HEK293 (cell line): ENCODE data around the gene PLEKHG3.

ENCODE experiments used
- CTCF ChIA-PET: fragments of 350-600 bp; formaldehyde crosslinking; extraction: SDS; loops from one replicate; lab custom pipeline; 2021; ENCODE audit warnings: antibody characterized with exemption; lab: Yijun Ruan, JAX
- POLR2A ChIA-PET: fragments of 300-600 bp; formaldehyde crosslinking; extraction: SDS; loops from one replicate; lab custom pipeline; 2020; ENCODE audit warnings: antibody characterized with exemption, inconsistent platforms; lab: Yijun Ruan, JAX
- H3K27ac ChIP-seq: fragments of 200-500 bp; sonication (Bioruptor generic); 2 replicates; pipeline ENCODE4 v1.5.1; 2014; ENCODE audit warnings: low read depth, low read length, control low read depth, inconsistent platforms; ENCODE audit errors: extremely low read depth
- H3K36me3 ChIP-seq, 2 experiments: fragments of 200-500 bp in 1 of 2; sonication (Bioruptor generic) in 1 of 2; 1 replicate in 1 of 2; 2 replicates in 1 of 2; pipeline ENCODE4 v1.5.1; 2014 to 2017; ENCODE audit warnings: inconsistent platforms in 2 of 2, low read length in 2 of 2; ENCODE audit not compliant: control insufficient read depth in 2 of 2, insufficient read depth in 1 of 2
- H3K4me1 ChIP-seq: fragments of 200-500 bp; sonication (Bioruptor generic); 2 replicates; pipeline ENCODE4 v1.5.1; 2014; ENCODE audit warnings: mild to moderate bottlenecking, low read length, inconsistent platforms; ENCODE audit not compliant: control insufficient read depth, insufficient read depth
- H3K4me3 ChIP-seq: 2 replicates; pipeline ENCODE4 v1.5.1; 2011; ENCODE audit warnings: low read depth, mild to moderate bottlenecking, control low read depth, low read length, moderate library complexity
- H3K9me3 ChIP-seq: fragments of 200-500 bp; sonication (Bioruptor generic); 2 replicates; pipeline ENCODE4 v1.5.1; 2014; ENCODE audit warnings: low read depth, low read length, inconsistent platforms; ENCODE audit not compliant: control insufficient read depth, insufficient read depth
- IKZF3 ChIP-seq: fragments of 450-650 bp; IDR thresholded peaks from 2 replicates; pipeline ENCODE4 v1.5.0; 2018; ENCODE audit warnings: missing biosample characterization, mild to moderate bottlenecking, missing genetic modification characterization, moderate library complexity
- KLF7 ChIP-seq: fragments of 450-650 bp; formaldehyde crosslinking; IDR thresholded peaks from 2 replicates; pipeline ENCODE4 v1.5.1; 2016; ENCODE audit warnings: missing biosample characterization, missing genetic modification characterization, borderline replicate concordance
- SALL2 ChIP-seq: fragments of 450-650 bp; formaldehyde crosslinking; IDR thresholded peaks from 2 replicates; pipeline ENCODE4 v1.5.0; 2017; ENCODE audit warnings: missing biosample characterization, mild to moderate bottlenecking, missing genetic modification characterization, borderline replicate concordance
- SP7 ChIP-seq: fragments of 450-650 bp; formaldehyde crosslinking; IDR thresholded peaks from 2 replicates; pipeline ENCODE4 v1.5.1; 2016; ENCODE audit warnings: missing biosample characterization, missing genetic modification characterization
- TRIM28 ChIP-seq: IDR thresholded peaks from 2 replicates; pipeline ENCODE4 v1.6.1; 2011; ENCODE audit warnings: low read length, control low read depth, borderline replicate concordance
- ZBTB10 ChIP-seq: fragments of 450-650 bp; formaldehyde crosslinking; IDR thresholded peaks from 2 replicates; pipeline ENCODE4 v1.5.1; 2016; ENCODE audit warnings: missing biosample characterization, missing genetic modification characterization
- ZBTB17 ChIP-seq: fragments of 450-650 bp; formaldehyde crosslinking; IDR thresholded peaks from 2 replicates; pipeline ENCODE4 v1.5.1; 2016; ENCODE audit warnings: missing biosample characterization, missing genetic modification characterization
- ZFP37 ChIP-seq: fragments of 450-650 bp; formaldehyde crosslinking; IDR thresholded peaks from 2 replicates; pipeline ENCODE4 v1.5.1; 2016; ENCODE audit warnings: missing biosample characterization, missing genetic modification characterization
- ZNF132 ChIP-seq: fragments of 450-650 bp; formaldehyde crosslinking; IDR thresholded peaks from 2 replicates; pipeline ENCODE4 v1.5.1; 2017; ENCODE audit warnings: missing biosample characterization, missing genetic modification characterization, borderline replicate concordance
- ZNF202 ChIP-seq: fragments of 450-650 bp; formaldehyde crosslinking; IDR thresholded peaks from 2 replicates; pipeline ENCODE4 v1.5.1; 2016; ENCODE audit warnings: missing biosample characterization, missing genetic modification characterization, borderline replicate concordance
- ZNF24 ChIP-seq: fragments of 450-650 bp; formaldehyde crosslinking; IDR thresholded peaks from 2 replicates; pipeline ENCODE4 v1.5.1; 2016; ENCODE audit warnings: missing biosample characterization, missing genetic modification characterization
- ZNF350 ChIP-seq: fragments of 450-650 bp; formaldehyde crosslinking; IDR thresholded peaks from 2 replicates; pipeline ENCODE4 v1.5.0; 2017; ENCODE audit warnings: missing biosample characterization, mild to moderate bottlenecking, missing genetic modification characterization
- ZNF423 ChIP-seq: fragments of 450-650 bp; formaldehyde crosslinking; IDR thresholded peaks from 2 replicates; pipeline ENCODE4 v1.5.1; 2016; ENCODE audit warnings: missing biosample characterization, missing genetic modification characterization
- ZNF514 ChIP-seq: fragments of 450-650 bp; formaldehyde crosslinking; IDR thresholded peaks from 2 replicates; pipeline ENCODE4 v1.5.1; 2016; ENCODE audit warnings: missing biosample characterization, missing genetic modification characterization
- ZNF521 ChIP-seq: fragments of 450-650 bp; formaldehyde crosslinking; IDR thresholded peaks from 2 replicates; pipeline ENCODE4 v1.5.1; 2017; ENCODE audit warnings: missing biosample characterization, mild to moderate bottlenecking, missing genetic modification characterization
- ZNF548 ChIP-seq: fragments of 450-650 bp; formaldehyde crosslinking; IDR thresholded peaks from 2 replicates; pipeline ENCODE4 v1.5.1; 2016; ENCODE audit warnings: missing biosample characterization, missing genetic modification characterization
- ZNF580 ChIP-seq: fragments of 450-650 bp; formaldehyde crosslinking; IDR thresholded peaks from 2 replicates; pipeline ENCODE4 v1.5.1; 2016; ENCODE audit warnings: missing biosample characterization, missing genetic modification characterization
- ZNF596 ChIP-seq: fragments of 450-650 bp; IDR thresholded peaks from 2 replicates; pipeline ENCODE4 v1.5.0; 2018; ENCODE audit warnings: missing biosample characterization, mild to moderate bottlenecking, missing genetic modification characterization, moderate library complexity
- ZNF76 ChIP-seq: fragments of 450-650 bp; formaldehyde crosslinking; IDR thresholded peaks from 2 replicates; pipeline ENCODE4; 2016; ENCODE audit warnings: low read depth, missing biosample characterization, missing genetic modification characterization, borderline replicate concordance
- ZNF830 ChIP-seq: fragments of 450-650 bp; IDR thresholded peaks from 2 replicates; pipeline ENCODE4 v1.5.0; 2018; ENCODE audit warnings: missing biosample characterization, missing genetic modification characterization, low read depth, mild to moderate bottlenecking, moderate library complexity
- TF ChIP-seq, protein P1 (sequence below): fragments of 450-650 bp; formaldehyde crosslinking; IDR thresholded peaks from 2 replicates; pipeline ENCODE4 v1.5.1; 2016; ENCODE audit warnings: missing biosample characterization, missing genetic modification characterization
- TF ChIP-seq, protein P2 (sequence below): fragments of 450-650 bp; formaldehyde crosslinking; IDR thresholded peaks from 2 replicates; pipeline ENCODE4 v1.5.1; 2016; ENCODE audit warnings: missing biosample characterization, missing genetic modification characterization
- TF ChIP-seq, protein P3 (sequence below): fragments of 450-650 bp; formaldehyde crosslinking; conservative IDR thresholded peaks from 2 replicates; pipeline ENCODE4 v1.5.1; 2016; ENCODE audit warnings: low read depth, missing biosample characterization, missing genetic modification characterization
- TF ChIP-seq, protein P4 (sequence below): fragments of 450-650 bp; formaldehyde crosslinking; IDR thresholded peaks from 2 replicates; pipeline ENCODE4 v1.5.1; 2017; ENCODE audit warnings: missing biosample characterization, mild to moderate bottlenecking, missing genetic modification characterization, moderate library complexity

PLEKHG3 gene

DNA sequence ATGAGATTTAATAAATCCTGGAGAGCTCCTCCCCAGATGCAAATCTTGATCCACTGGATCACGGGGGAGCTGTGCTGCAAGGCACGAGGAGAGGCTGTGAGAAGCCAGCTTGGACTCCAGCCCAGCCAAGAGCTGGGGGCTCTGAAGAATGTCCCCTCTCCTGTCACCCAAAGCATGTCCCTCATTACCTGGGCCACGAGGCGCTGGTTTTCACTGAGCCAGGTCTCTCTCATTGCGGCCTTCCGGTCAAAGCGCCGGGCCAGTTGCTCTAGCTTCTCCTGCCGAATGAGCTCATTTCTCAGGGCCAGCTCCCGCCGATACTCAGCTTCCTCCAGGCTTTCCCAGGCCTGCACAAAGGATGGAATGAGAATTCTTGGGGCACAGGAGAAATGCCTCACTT is 92.1 kb downstream of the PLEKHG3 start:
- no peak for TF ChIP-seq ZNF830
- TF ChIP-seq TRIM28 = no peak
- no peak for TF ChIP-seq ZNF521 (tag by site-specific recombination)
- TF ChIP-seq ZFP37 (tag by site-specific recombination) = no peak
- TF ChIP-seq ZNF132 (tag by site-specific recombination) = no peak
- no peak for TF ChIP-seq ZNF596 (tag by site-specific recombination)
- TF ChIP-seq ZNF548 (tag by site-specific recombination) = no peak
- no peak for TF ChIP-seq SALL2
- TF ChIP-seq ZNF24 = no peak
- no peak for TF ChIP-seq ZNF202 (tag by site-specific recombination)
- TF ChIP-seq, protein P1, sequence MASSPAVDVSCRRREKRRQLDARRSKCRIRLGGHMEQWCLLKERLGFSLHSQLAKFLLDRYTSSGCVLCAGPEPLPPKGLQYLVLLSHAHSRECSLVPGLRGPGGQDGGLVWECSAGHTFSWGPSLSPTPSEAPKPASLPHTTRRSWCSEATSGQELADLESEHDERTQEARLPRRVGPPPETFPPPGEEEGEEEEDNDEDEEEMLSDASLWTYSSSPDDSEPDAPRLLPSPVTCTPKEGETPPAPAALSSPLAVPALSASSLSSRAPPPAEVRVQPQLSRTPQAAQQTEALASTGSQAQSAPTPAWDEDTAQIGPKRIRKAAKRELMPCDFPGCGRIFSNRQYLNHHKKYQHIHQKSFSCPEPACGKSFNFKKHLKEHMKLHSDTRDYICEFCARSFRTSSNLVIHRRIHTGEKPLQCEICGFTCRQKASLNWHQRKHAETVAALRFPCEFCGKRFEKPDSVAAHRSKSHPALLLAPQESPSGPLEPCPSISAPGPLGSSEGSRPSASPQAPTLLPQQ = no peak
- no peak for TF ChIP-seq ZNF514 (tag by site-specific recombination)
- TF ChIP-seq IKZF3 (tag by site-specific recombination) = no peak
- TF ChIP-seq ZNF350 = no peak
- TF ChIP-seq ZBTB17 (tag by site-specific recombination) = no peak
- TF ChIP-seq KLF7 (tag by site-specific recombination) = no peak
- no peaks in the 10 kb centered on the region for H3K4me1 ChIP-seq
- POLR2A ChIA-PET = no interaction called here
- H3K9me3 ChIP-seq = no peaks in the 10 kb centered on the region
- peaks cover 3 to 54% of the 10 kb centered on the region in 2 experiments; a peak in 2 of 3 replicates for H3K36me3 ChIP-seq
- H3K4me3 ChIP-seq = no peak overlapping the region
- CTCF ChIA-PET = interaction anchor here (1.5 to 1.7 kb wide), 2 partner anchors 27 to 95 kb away, joined by 5 to 6 read pairs; no protein-coding TSS in a partner anchor
- no peak overlapping the region for H3K27ac ChIP-seq

GRCh38 chr14:64799555-64799954 is 95.3 kb downstream of the PLEKHG3 start:
- Histone ChIP-seq H3K27ac (no peak overlapping the region), H3K4me3 (no peak overlapping the region), H3K9me3 (no peaks in the 10 kb centered on the region), H3K36me3 (peaks cover 3 to 37% of the 10 kb centered on the region in 2 experiments; a peak in 2 of 3 replicates), H3K4me1 (no peaks in the 10 kb centered on the region)
- CTCF ChIA-PET = interaction anchor here (0.5 to 7.6 kb wide), 10 partner anchors 10 to 286 kb away, joined by 3 to 94 read pairs (median 6); partner anchors contain the start of gene SPTB
- POLR2A ChIA-PET = interaction anchor here (0.6 kb wide), 1 partner anchor 586 kb away, joined by 5 read pairs; no protein-coding TSS in a partner anchor
- no peak for TF ChIP-seq ZNF580 (tag by site-specific recombination)
- TF ChIP-seq, protein P2, sequence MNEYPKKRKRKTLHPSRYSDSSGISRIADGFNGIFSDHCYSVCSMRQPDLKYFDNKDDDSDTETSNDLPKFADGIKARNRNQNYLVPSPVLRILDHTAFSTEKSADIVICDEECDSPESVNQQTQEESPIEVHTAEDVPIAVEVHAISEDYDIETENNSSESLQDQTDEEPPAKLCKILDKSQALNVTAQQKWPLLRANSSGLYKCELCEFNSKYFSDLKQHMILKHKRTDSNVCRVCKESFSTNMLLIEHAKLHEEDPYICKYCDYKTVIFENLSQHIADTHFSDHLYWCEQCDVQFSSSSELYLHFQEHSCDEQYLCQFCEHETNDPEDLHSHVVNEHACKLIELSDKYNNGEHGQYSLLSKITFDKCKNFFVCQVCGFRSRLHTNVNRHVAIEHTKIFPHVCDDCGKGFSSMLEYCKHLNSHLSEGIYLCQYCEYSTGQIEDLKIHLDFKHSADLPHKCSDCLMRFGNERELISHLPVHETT = no peak
- no peak for TF ChIP-seq ZNF423 (tag by site-specific recombination)
- TF ChIP-seq SP7 = no peak
- no peak for TF ChIP-seq ZNF76
- no peak for TF ChIP-seq ZBTB10
- TF ChIP-seq, protein P3, sequence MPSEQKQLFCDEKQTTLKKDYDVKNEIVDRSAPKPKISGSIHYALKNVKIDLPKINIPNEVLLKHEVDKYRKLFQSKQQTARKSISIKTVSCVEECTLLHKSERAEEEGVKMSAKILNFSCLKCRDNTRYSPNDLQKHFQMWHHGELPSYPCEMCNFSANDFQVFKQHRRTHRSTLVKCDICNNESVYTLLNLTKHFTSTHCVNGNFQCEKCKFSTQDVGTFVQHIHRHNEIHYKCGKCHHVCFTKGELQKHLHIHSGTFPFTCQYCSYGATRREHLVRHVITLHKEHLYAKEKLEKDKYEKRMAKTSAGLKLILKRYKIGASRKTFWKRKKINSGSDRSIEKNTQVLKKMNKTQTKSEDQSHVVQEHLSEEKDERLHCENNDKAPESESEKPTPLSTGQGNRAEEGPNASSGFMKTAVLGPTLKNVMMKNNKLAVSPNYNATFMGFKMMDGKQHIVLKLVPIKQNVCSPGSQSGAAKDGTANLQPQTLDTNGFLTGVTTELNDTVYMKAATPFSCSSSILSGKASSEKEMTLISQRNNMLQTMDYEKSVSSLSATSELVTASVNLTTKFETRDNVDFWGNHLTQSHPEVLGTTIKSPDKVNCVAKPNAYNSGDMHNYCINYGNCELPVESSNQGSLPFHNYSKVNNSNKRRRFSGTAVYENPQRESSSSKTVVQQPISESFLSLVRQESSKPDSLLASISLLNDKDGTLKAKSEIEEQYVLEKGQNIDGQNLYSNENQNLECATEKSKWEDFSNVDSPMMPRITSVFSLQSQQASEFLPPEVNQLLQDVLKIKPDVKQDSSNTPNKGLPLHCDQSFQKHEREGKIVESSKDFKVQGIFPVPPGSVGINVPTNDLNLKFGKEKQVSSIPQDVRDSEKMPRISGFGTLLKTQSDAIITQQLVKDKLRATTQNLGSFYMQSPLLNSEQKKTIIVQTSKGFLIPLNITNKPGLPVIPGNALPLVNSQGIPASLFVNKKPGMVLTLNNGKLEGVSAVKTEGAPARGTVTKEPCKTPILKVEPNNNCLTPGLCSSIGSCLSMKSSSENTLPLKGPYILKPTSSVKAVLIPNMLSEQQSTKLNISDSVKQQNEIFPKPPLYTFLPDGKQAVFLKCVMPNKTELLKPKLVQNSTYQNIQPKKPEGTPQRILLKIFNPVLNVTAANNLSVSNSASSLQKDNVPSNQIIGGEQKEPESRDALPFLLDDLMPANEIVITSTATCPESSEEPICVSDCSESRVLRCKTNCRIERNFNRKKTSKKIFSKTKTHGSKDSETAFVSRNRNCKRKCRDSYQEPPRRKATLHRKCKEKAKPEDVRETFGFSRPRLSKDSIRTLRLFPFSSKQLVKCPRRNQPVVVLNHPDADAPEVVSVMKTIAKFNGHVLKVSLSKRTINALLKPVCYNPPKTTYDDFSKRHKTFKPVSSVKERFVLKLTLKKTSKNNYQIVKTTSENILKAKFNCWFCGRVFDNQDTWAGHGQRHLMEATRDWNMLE = no peak
- TF ChIP-seq, protein P4, sequence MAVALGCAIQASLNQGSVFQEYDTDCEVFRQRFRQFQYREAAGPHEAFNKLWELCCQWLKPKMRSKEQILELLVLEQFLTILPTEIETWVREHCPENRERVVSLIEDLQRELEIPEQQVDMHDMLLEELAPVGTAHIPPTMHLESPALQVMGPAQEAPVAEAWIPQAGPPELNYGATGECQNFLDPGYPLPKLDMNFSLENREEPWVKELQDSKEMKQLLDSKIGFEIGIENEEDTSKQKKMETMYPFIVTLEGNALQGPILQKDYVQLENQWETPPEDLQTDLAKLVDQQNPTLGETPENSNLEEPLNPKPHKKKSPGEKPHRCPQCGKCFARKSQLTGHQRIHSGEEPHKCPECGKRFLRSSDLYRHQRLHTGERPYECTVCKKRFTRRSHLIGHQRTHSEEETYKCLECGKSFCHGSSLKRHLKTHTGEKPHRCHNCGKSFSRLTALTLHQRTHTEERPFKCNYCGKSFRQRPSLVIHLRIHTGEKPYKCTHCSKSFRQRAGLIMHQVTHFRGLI = no peak
